Nephron (organoid): Measurements from ENCODE around the gene STT3B.

Experiments
- H3K27ac Mint-ChIP-seq, 3 experiments: 2 replicates each; pipeline ENCODE4 v1.8.0; 2020; ENCODE audit warnings: mixed read lengths in 3 of 3, mild to moderate bottlenecking in 2 of 3, moderate library complexity in 1 of 3
- H3K27me3 Mint-ChIP-seq: 2 replicates; pipeline ENCODE4 v1.8.0; 2021; ENCODE audit warnings: low read depth, mild to moderate bottlenecking, moderate library complexity, mixed read lengths
- H3K36me3 Mint-ChIP-seq: 2 replicates; pipeline ENCODE4 v1.8.0; 2020; ENCODE audit warnings: low read depth, mixed read lengths
- H3K4me1 Mint-ChIP-seq: 2 replicates; pipeline ENCODE4 v1.8.0; 2020; ENCODE audit warnings: mixed read lengths
- H3K4me3 Mint-ChIP-seq, 3 experiments: 2 replicates each; pipeline ENCODE4 v1.8.0; 2020; ENCODE audit warnings: mild to moderate bottlenecking in 3 of 3, mixed read lengths in 3 of 3, moderate library complexity in 2 of 3
- H3K9me3 Mint-ChIP-seq: 2 replicates; pipeline ENCODE4 v1.8.0; 2020; ENCODE audit warnings: mixed read lengths
- CTCF ChIP-seq, 3 experiments: fragments of 200-600 bp; sonication (generic); IDR thresholded peaks; one replicate each; pipeline ENCODE4 v1.5.0; 2021; ENCODE audit warnings: antibody characterized with exemption in 3 of 3; ENCODE audit not compliant: unreplicated experiment in 3 of 3

STT3B gene

GRCh38 chr3:31523543-31523942, 9.2 kb upstream of the STT3B start:
- TF ChIP-seq CTCF (IDR thresholded peaks at IDR 0.05; ENCODE audit: unreplicated experiment in 3 of 3), result no peak
- H3K4me3 Mint-ChIP-seq, result no peak overlapping the region
- no peaks in the 10 kb centered on the region for H3K9me3 Mint-ChIP-seq
- no peaks in the 10 kb centered on the region for H3K4me1 Mint-ChIP-seq
- no peaks in the 10 kb centered on the region for H3K36me3 Mint-ChIP-seq
- H3K27me3 Mint-ChIP-seq, result no peaks in the 10 kb centered on the region
- no peak overlapping the region for H3K27ac Mint-ChIP-seq

GRCh38 chr3:31525532-31525931, 7.2 kb upstream of the STT3B start:
- Mint-ChIP-seq H3K27ac (no peak overlapping the region), H3K36me3 (no peaks in the 10 kb centered on the region), H3K9me3 (no peaks in the 10 kb centered on the region), H3K4me3 (no peak overlapping the region), H3K27me3 (no peaks in the 10 kb centered on the region), H3K4me1 (no peaks in the 10 kb centered on the region)
- TF ChIP-seq CTCF (IDR thresholded peaks at IDR 0.05; ENCODE audit: unreplicated experiment in 3 of 3), result no peak

- Mint-ChIP-seq H3K27me3 (no peaks in the 10 kb centered on the region), H3K4me1 (peaks cover 6% of the 10 kb centered on the region), H3K4me3 (no peak overlapping the region), H3K27ac (no peak overlapping the region), H3K36me3 (no peaks in the 10 kb centered on the region), H3K9me3 (no peaks in the 10 kb centered on the region)
- no peak for TF ChIP-seq CTCF (IDR thresholded peaks at IDR 0.05; ENCODE audit: unreplicated experiment in 3 of 3)
Measured at GRCh38 chr3:31529421-31529820, 3.3 kb upstream of the STT3B start.

- no peak overlapping the region for H3K27ac Mint-ChIP-seq
- H3K27me3 Mint-ChIP-seq, result no peaks in the 10 kb centered on the region
- no peaks in the 10 kb centered on the region for H3K36me3 Mint-ChIP-seq
- peaks cover 7% of the 10 kb centered on the region for H3K4me1 Mint-ChIP-seq
- no peaks in the 10 kb centered on the region for H3K9me3 Mint-ChIP-seq
- no peak for TF ChIP-seq CTCF (IDR thresholded peaks at IDR 0.05; ENCODE audit: unreplicated experiment in 3 of 3)
- no peak overlapping the region for H3K4me3 Mint-ChIP-seq
Measured at GRCh38 chr3:31530039-31530959, 2.4 kb upstream of the STT3B start.

GRCh38 chr3:31530960-31531335, 1.8 kb upstream of the STT3B start:
- H3K9me3 Mint-ChIP-seq, result no peaks in the 10 kb centered on the region
- peaks cover 2% of the 10 kb centered on the region for H3K36me3 Mint-ChIP-seq
- H3K4me3 Mint-ChIP-seq, result peak overlapping the region in 1 of 3 experiments; percentile 91
- peak overlapping the region in 2 of 3 experiments; percentile 100 for H3K27ac Mint-ChIP-seq
- peaks cover 10% of the 10 kb centered on the region for H3K4me1 Mint-ChIP-seq
- TF ChIP-seq CTCF (IDR thresholded peaks at IDR 0.05; ENCODE audit: unreplicated experiment in 3 of 3), result no peak
- no peaks in the 10 kb centered on the region for H3K27me3 Mint-ChIP-seq
